Neural progenitor cell (in vitro differentiated cells): ENCODE data around the gene EPHA2. TPM values are rescaled to one million over a fixed set of nuclear protein-coding genes. Genes with fewer than 3 reads are reported as not detected.

Source experiments
- DNase-seq: peaks from one replicate; pipeline ENCODE4 v3.0.0-alpha.2; 2016; ENCODE audit warnings: low spot score
- H2AFZ ChIP-seq: fragments of 200-600 bp; sonication (generic); replicated peaks from 2 replicates; pipeline ENCODE4 v1.6.1; 2016; ENCODE audit warnings: antibody characterized with exemption
- H3F3A ChIP-seq: fragments of 200-600 bp; sonication (generic); 2 replicates; pipeline ENCODE4 v1.6.1; 2016; ENCODE audit warnings: antibody characterized with exemption, low read depth
- H3K27ac ChIP-seq: fragments of 200-600 bp; sonication (generic); 2 replicates; pipeline ENCODE4 v1.5.1; 2016; ENCODE audit warnings: mild to moderate bottlenecking
- H3K27me3 ChIP-seq: fragments of 200-600 bp; sonication (generic); 2 replicates; pipeline ENCODE4 v1.6.1; 2016; ENCODE audit warnings: mild to moderate bottlenecking, moderate library complexity
- H3K36me3 ChIP-seq: fragments of 200-600 bp; sonication (generic); 2 replicates; pipeline ENCODE4 v1.5.1; 2016
- H3K4me1 ChIP-seq: fragments of 200-600 bp; sonication (generic); 2 replicates; pipeline ENCODE4 v1.6.1; 2016; ENCODE audit warnings: mixed run types
- H3K4me2 ChIP-seq: fragments of 200-600 bp; sonication (generic); 2 replicates; pipeline ENCODE4 v1.6.1; 2016
- H3K4me3 ChIP-seq: fragments of 200-600 bp; sonication (generic); 2 replicates; pipeline ENCODE4 v1.5.1; 2016
- H3K79me2 ChIP-seq: fragments of 200-600 bp; sonication (generic); 2 replicates; pipeline ENCODE4 v1.6.1; 2016; ENCODE audit warnings: low read depth
- H3K9ac ChIP-seq: fragments of 200-600 bp; sonication (generic); 2 replicates; pipeline ENCODE4 v1.6.1; 2016
- H3K9me3 ChIP-seq: fragments of 200-600 bp; sonication (generic); 2 replicates; pipeline ENCODE4 v1.5.1; 2016; ENCODE audit warnings: low read depth
- H4K20me1 ChIP-seq: fragments of 200-600 bp; sonication (generic); 2 replicates; pipeline ENCODE4 v1.6.1; 2016; ENCODE audit warnings: low read depth
- H3K27ac Mint-ChIP-seq: 3 replicates; pipeline ENCODE4 v1.8.0; 2021; ENCODE audit warnings: mixed read lengths
- H3K27me3 Mint-ChIP-seq: 2 replicates; pipeline ENCODE4 v1.8.0; 2022; ENCODE audit warnings: low read depth, mild to moderate bottlenecking, inconsistent platforms, moderate library complexity, mixed read lengths; ENCODE audit not compliant: insufficient read depth
- H3K36me3 Mint-ChIP-seq: 3 replicates; pipeline ENCODE4 v1.8.0; 2021; ENCODE audit warnings: mixed read lengths
- H3K4me1 Mint-ChIP-seq: 3 replicates; pipeline ENCODE4 v1.8.0; 2021; ENCODE audit warnings: mixed read lengths
- H3K4me3 Mint-ChIP-seq: 3 replicates; pipeline ENCODE4 v1.8.0; 2021; ENCODE audit warnings: mild to moderate bottlenecking, moderate library complexity, mixed read lengths
- H3K9me3 Mint-ChIP-seq: 3 replicates; pipeline ENCODE4 v1.8.0; 2020; ENCODE audit warnings: mixed read lengths
- EZH2 ChIP-seq: fragments of 200-600 bp; sonication (generic); IDR thresholded peaks from 2 replicates; pipeline ENCODE4 v1.6.1; 2017; ENCODE audit warnings: antibody characterized with exemption, mild to moderate bottlenecking, moderate library complexity
- EZH2phosphoT487 ChIP-seq: fragments of 200-600 bp; sonication (generic); IDR thresholded peaks from 2 replicates; pipeline ENCODE4 v1.6.1; 2017; ENCODE audit warnings: antibody characterized with exemption
- total RNA-seq: library from RNA; depleted of rRNA; stranded (reverse); fragments of >200 nt; gene quantifications from 2 replicates; pipeline ENCODE4 v1.2.3, GENCODE V29; 2015; ENCODE audit warnings: low replicate concordance
- TF ChIP-seq, protein P1 (sequence below): fragments of 200-600 bp; sonication (generic); IDR thresholded peaks from 2 replicates; pipeline ENCODE4 v1.5.1; 2017; ENCODE audit warnings: antibody characterized with exemption, mild to moderate bottlenecking

EPHA2 gene
- total RNA-seq, 1 donor from 2014 or later: 14.9 TPM

DNA sequence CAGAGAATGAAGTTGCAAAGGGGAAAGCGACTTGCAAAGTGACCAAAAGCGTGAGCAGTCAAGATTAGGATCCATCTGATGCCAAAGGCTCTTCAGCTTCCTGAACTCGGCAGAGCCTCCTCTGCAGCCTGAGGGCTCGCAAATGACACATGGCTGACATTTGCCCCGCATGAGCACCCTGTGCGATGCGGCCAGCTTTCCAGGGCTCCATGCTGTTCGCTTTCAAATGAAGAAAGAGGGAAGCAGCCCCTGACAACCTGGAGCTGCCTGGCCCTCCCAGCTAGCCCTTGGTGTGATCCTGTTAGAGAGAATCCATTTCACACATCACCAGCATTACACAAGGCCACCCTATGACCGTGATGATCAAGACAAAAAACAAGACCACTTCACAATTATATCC, 62.3 kb downstream of the EPHA2 start:
- H3K36me3 Mint-ChIP-seq: no peaks in the 10 kb centered on the region
- Histone ChIP-seq H3F3A (peaks cover 11% of the 10 kb centered on the region), H3K36me3 (no peaks in the 10 kb centered on the region), H3K4me2 (peak overlapping the region; percentile 33), H2AFZ (no peak overlapping the region), H3K4me3 (no peak overlapping the region), H3K9ac (no peak overlapping the region), H3K79me2 (no peaks in the 10 kb centered on the region), H4K20me1 (no peaks in the 10 kb centered on the region), H3K27ac (no peak overlapping the region), H3K9me3 (no peaks in the 10 kb centered on the region), H3K4me1 (peaks cover 16% of the 10 kb centered on the region), H3K27me3 (peaks cover 4% of the 10 kb centered on the region)
- peaks cover 20% of the 10 kb centered on the region for H3K27me3 Mint-ChIP-seq
- H3K4me3 Mint-ChIP-seq: peak overlapping the region; percentile 36
- DNase-seq: no peak
- no peaks in the 10 kb centered on the region for H3K9me3 Mint-ChIP-seq
- no peak for TF ChIP-seq EZH2
- no peak for TF ChIP-seq EZH2phosphoT487
- TF ChIP-seq, protein P1, sequence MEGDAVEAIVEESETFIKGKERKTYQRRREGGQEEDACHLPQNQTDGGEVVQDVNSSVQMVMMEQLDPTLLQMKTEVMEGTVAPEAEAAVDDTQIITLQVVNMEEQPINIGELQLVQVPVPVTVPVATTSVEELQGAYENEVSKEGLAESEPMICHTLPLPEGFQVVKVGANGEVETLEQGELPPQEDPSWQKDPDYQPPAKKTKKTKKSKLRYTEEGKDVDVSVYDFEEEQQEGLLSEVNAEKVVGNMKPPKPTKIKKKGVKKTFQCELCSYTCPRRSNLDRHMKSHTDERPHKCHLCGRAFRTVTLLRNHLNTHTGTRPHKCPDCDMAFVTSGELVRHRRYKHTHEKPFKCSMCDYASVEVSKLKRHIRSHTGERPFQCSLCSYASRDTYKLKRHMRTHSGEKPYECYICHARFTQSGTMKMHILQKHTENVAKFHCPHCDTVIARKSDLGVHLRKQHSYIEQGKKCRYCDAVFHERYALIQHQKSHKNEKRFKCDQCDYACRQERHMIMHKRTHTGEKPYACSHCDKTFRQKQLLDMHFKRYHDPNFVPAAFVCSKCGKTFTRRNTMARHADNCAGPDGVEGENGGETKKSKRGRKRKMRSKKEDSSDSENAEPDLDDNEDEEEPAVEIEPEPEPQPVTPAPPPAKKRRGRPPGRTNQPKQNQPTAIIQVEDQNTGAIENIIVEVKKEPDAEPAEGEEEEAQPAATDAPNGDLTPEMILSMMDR: no peak
- peak overlapping the region; percentile 12 for H3K27ac Mint-ChIP-seq
- peaks cover 41% of the 10 kb centered on the region for H3K4me1 Mint-ChIP-seq

DNA sequence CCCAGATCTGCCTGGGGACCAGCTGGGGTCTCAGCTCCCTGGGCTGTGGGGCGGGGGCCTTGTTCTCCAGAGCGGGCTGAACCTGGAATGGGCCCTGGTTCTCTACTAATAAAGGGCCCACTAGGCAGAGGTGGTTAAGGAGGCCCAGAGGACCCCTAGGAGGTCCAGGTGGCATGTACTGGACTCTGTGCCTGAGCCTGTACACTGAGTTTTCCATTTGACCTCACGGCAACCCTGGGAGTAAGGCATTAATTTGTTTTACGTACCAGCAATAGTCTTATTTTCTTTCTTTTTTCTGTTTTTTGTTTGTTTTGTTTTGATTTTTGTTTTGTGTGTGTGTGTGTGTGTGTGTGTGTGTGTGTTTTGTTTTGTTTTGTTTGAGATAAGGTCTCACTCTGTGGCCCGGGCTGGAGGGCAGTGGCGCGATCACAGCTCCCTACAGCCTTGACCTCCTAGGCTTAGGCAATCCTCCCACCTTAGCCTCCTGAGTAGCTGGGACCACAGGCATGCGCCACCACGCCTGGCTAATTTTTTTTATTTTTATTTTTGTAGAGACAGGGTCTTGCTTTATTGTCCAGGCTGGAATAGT, 62.9 kb downstream of the EPHA2 start:
- Histone ChIP-seq H3K79me2 (no peaks in the 10 kb centered on the region), H3K9me3 (no peaks in the 10 kb centered on the region), H3K27ac (no peak overlapping the region), H3K9ac (no peak overlapping the region), H2AFZ (no peak overlapping the region), H3K27me3 (peaks cover 4% of the 10 kb centered on the region), H3K4me3 (no peak overlapping the region), H3K4me2 (no peak overlapping the region), H3F3A (peaks cover 11% of the 10 kb centered on the region), H3K4me1 (peaks cover 17% of the 10 kb centered on the region), H4K20me1 (no peaks in the 10 kb centered on the region), H3K36me3 (no peaks in the 10 kb centered on the region)
- Mint-ChIP-seq H3K4me3 (peak overlapping the region; percentile 46), H3K27me3 (peaks cover 20% of the 10 kb centered on the region), H3K9me3 (no peaks in the 10 kb centered on the region), H3K27ac (peak overlapping the region; percentile 12), H3K4me1 (peaks cover 43% of the 10 kb centered on the region), H3K36me3 (no peaks in the 10 kb centered on the region)
- no peak for TF ChIP-seq EZH2phosphoT487
- TF ChIP-seq EZH2: no peak
- TF ChIP-seq, protein P1: no peak
- DNase-seq: no peak

DNA sequence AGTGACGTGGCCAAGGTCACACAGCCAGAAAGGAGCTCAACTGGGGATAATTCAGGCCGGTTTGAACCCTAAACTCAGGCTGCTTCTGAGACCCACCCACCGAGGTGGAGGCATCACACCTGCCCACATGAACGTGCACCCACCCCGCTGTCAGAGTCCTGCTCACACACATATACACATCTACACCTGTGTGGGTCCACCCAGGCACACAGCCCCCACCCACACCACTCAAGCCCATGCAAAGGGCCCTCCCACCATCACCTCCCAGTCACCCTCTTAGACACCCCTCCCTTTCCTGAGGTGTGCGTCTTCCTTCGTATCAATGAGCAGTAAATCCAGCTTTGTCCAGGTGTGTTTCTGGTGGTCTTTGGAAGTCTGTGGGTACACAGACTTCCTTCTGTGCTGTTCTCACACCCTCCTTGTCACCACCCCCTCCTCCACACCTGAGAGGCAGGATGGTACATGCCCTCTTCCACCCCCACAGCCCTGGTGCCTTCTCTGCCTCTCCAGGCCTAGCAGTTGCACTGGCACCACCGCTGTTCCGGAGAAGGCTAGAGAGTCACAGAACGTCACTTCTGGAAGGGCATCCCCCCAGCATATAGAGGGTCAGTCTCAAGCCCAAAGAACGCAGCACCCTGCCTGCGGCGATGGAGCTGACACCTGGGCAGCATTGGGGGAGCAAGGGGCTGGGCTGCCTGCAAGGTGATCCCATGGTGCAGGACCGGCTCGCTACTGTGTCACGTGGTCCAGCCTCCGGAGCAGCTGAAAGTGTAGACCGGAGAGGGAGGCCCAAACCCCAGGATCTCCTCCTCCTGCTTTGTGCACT, 63.6 kb downstream of the EPHA2 start:
- Histone ChIP-seq H3K4me3 (no peak overlapping the region), H3K4me2 (no peak overlapping the region), H3K4me1 (peaks cover 19% of the 10 kb centered on the region), H4K20me1 (no peaks in the 10 kb centered on the region), H3K27me3 (peaks cover 4% of the 10 kb centered on the region), H3K9me3 (no peaks in the 10 kb centered on the region), H3K79me2 (no peaks in the 10 kb centered on the region), H3F3A (peaks cover 11% of the 10 kb centered on the region), H3K9ac (no peak overlapping the region), H3K27ac (no peak overlapping the region), H3K36me3 (no peaks in the 10 kb centered on the region), H2AFZ (no peak overlapping the region)
- Mint-ChIP-seq H3K4me3 (peak overlapping the region; percentile 57), H3K9me3 (no peaks in the 10 kb centered on the region), H3K4me1 (peaks cover 44% of the 10 kb centered on the region), H3K36me3 (no peaks in the 10 kb centered on the region), H3K27ac (peak overlapping the region; percentile 42), H3K27me3 (peaks cover 20% of the 10 kb centered on the region)
- TF ChIP-seq EZH2 (no peak), EZH2phosphoT487 (no peak)
- TF ChIP-seq, protein P1: no peak
- DNase-seq: no peak
